Stimulated activated CD8-positive, alpha-beta memory T cell treated with anti-CD3 and anti-CD28 coated beads, Interleukin-15, amount 100 ng/mL, for 48 hours (primary cell): ENCODE results near the gene PDCD4.

Source experiments
- DNase-seq, 2 donors: peaks; one replicate each; pipeline ENCODE4 v3.0.0-alpha.2; 2020; ENCODE audit warnings: low read depth in 2 of 2

PDCD4 gene

DNA sequence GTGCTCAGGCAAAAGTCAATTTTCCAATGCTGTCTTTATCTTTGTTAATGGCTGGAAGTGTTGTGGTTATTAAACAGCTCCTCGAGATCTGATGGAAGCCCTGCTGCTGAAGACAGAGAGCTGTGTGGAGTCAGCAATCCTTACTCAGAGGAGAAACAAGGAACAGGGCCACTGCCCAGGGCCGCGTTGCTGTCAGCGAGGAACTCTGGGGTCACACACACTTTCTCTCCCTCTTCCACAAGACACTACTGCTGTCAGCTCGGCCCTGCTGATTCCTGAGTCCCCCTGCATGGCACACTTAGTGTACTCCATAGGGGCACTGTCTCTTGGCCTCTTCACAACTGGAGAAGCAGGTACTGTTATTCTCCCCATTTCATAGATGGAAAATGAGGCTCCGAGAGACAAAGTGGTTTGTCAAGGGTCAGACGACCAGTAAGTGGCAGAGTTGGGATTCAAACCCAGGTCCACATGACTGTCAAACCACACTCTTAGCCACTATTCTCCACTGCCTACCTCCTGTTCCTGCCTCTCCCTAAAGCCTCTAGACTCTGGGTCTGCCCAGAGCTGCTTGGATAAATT lies 29.3 kb upstream of the PDCD4 start:
- no peak for DNase-seq

DNA sequence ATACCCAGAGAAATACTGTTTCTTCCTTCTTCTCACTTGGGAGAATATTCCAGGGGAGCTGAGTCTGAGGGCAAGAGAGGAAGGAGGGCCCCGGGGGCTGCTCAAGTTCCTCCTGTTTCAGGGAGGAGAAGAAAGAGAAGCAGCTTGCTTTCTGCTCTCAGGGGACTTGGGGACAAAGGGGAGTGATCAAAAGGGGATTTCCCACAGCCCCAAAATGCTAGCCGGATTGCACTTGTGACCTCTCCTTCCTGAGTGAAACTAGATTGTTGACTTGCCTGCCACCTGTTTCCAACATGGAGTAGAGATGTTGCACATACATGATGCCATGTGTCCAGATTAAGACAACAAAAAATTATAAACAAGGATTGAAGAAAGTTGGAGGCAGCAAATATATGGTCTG lies 28.7 kb upstream of the PDCD4 start:
- peak in 1 of 2 donors; percentile 52 for DNase-seq

DNA sequence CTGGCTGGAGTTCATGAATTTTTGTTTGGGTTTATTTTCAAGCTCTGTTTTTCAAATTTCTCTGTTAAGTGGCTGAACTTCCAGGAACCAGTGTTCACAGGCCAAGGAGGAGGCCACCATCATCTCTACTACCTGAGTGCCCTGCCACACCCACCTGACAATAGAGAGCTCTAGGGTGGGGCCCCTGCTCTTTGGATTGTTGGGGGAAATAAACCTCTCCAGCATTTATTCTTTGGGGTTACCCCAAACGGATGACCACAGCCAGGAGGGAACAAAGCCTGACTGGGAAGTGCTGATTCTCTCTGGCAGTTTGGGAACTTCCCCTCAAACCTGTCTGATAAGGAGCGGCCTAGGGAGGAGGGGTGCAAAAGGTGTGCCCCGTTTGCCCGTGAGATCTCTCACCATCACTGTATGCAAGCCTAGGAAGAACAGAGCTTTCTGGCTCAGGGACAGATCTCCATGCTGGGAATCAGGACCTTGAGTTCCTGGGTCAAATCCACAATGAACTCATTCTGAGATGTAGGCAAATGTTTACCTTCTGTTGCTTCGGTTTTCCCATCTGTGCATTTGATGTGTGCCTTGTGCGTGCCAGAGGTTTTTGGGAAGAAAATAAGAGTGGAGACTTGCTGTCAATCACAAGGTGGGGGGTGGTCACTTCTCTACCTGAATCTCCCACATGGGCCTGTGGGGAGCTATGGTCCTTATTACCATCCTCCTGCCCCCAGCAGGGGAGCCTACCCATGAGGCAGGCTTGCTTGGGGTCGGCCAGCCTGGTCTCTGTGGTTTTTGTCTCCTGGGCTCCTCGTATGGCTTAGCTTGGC lies 27.7 kb upstream of the PDCD4 start:
- DNase-seq: no peak

DNA sequence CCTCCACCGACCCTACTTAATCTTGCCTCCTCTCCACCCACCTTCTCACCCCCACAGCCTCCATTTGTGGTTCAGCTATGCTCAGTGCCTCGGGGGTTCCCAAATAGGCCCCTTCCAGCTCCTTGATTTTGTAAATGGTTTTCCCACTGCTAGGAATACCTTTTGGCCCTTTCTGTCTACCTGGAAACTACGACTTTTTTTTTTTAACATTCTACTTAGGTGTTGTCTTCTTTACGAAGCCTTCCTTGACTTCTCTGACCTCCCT lies 27.2 kb upstream of the PDCD4 start:
- DNase-seq: no peak

DNA sequence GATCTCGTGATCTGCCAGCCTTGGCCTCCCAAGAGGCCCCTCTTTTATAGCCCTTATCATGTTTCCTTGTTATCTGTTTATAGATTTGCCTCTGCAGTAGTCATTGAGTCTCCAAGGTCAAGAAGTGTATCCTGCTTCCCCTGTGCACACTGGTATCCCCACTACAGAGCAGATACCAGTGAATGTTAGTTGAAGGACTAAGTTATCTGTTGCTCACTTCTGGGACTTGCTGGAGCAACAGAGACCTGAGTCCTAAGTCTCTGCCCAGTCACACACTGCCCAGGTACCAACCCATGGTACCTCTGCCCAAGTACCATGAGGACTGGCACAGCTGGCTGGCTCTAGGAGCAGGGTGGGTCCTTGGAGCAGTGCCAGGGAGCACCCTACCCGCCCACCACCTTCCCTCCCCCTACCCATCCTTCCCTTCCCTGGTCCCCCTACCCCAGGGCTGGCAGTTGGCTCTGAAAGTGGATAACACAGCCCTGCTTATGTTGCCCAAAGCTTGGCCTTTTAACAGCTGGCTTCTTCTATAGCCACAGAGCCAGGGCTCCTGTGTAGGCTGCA lies 26.5 kb upstream of the PDCD4 start:
- no peak for DNase-seq

DNA sequence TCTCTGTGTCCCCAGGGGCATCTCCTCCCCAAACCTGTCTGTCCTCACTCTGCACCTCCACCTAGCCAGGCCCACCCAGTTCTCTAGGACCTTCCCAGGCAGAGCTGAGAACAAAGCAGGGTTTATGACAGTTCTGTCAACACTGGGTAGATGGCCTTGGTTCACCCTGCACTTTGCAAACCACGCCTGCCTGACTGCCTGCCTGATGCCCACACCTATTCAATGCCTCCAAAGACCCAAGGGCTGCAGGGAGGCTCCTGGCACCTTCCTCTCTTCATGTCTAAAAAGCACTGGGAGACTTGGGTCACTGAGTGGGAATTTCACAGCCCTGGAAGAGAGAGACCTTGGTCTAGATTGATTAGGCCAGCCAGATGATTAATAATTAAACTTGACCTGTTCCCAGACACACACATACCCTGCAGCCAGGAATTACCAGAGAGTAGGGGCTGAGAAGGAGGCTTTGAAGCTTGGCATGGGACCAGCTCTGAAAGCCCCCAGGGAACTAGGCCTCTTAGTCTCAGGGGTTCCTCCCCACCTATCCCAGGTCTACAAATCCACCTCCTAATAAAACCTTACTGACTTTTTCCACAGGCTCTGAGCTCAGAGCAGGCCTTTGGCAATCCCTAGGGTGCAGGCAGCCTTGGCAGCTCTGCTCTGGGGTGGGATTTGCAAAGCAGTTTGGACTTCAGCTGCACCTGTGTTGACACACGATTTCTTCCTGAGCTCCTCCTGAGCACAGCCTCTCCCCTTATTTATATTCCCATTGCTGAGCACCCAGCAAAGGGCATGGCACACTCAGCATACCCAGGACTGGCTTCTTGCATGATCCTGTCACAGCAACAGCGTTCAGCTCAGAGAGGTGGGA lies 25.7 kb upstream of the PDCD4 start:
- DNase-seq: no peak

DNA sequence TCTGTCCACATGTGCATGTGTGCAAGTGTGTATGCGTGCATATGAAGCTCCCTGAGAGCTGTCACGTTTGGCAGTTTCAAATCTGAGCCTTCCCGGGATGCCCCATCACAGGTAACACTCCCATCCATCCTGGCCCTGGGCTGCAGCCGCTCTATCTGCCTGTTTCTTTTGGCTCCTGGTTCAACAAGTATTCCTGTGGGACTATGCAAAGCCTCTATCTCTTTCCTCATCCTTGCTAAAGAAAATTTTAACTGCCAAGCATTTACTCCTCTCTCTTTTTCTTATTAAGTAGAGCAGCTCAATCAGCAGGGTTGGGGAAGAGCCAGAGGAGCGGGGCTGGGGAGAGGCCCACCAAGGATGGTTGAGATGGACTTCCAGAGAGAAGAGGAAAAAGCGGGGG lies 24.4 kb upstream of the PDCD4 start:
- DNase-seq: no peak

DNA sequence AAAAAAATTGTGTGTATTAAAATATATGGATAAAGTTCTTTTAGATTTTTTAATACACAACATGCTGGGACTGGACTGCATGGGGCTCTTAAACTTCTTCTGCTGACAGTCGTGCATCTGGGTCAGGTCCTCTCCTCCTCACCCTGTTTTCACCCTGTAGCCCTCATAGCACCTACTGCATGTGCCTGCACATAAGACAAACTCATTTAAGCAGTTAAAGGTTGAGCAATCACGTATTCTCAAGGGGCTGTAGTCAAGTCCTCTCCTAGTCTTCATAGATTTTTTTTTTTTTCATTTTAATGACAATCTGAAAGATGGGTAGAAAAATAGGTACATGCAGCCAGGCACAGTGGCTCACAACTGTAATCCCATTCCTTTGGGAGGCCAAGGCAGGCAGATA lies 23.6 kb upstream of the PDCD4 start:
- DNase-seq: no peak

DNA sequence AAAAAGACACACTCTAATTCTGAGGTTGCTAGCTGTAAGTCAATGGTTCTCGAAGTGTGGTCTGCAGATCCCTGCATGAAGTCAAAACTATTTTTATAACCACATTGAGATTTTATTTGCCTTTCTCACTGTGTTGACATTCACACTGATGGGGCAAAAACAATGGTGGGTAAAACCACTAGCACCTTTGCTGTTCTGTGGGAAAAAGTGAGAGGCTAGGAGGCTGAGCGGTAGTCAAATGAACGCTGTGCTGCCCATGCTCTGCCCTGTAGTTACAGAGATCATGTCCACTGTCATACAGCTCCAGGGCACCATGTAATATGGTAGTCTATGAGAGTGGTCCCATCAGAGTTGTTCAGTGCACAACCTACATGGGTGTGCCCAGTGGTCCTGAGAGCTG lies 21.6 kb upstream of the PDCD4 start:
- no peak for DNase-seq

DNA sequence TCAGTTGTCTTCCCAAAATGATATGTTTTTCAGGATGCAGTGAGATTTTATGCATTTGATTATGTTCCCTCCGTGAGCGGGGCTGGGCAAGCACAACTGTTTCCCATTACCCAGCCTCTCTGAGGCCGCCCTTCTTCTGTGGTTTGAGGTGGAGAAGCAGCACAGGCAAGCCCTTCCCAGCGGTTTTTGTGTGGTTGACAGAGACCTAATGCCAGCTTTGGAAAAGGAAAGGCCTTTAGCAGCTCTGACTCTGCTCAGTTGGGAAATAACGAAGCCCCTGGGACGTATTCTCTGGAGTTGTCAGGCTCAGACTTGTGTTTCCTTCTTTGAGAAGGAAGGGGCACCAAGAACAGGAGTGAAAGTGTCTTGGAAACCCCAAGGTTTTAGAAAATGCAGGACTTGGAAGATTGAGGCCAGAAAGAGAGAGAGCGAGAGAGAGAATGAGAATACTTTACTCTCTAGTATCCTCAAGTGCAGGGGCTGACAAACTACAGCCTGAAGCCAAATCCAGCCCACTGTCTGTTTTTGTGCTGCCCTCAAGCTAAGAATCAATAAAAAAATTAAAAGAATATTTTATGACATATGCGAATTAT lies 20.6 kb upstream of the PDCD4 start:
- peak in 1 of 2 donors; percentile 39 for DNase-seq

DNA sequence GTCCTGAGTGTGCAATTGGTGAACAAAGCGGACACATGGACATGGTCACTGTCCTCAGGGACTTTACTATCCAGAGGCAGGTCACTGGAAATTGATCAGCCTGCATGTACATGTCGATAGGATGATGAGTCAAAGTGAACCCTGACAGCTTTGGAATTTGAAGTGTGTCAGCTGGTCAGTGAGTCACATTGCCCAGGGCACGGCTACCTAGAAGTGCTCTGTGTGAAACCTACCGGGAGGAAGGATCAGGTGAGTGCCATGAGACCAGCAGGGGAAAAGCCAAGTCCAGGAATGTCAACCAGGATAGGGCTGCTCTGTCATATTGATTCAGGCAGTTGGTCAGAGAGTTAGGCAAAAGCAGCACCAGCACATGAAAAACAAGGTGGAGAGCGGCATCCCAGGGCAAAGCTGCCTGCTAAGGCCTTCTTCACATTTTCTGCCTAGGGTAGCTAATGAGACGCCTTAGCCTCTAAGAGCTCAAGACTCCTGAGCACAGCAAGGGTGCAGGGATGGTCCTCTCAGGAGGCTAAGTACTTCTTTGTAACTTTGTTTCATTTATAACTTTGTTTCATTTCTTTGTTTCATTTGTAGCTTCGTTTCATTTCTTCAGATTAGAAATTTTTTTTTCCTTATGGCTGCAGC lies 19.4 kb upstream of the PDCD4 start:
- peak in 1 of 2 donors; percentile 29 for DNase-seq

DNA sequence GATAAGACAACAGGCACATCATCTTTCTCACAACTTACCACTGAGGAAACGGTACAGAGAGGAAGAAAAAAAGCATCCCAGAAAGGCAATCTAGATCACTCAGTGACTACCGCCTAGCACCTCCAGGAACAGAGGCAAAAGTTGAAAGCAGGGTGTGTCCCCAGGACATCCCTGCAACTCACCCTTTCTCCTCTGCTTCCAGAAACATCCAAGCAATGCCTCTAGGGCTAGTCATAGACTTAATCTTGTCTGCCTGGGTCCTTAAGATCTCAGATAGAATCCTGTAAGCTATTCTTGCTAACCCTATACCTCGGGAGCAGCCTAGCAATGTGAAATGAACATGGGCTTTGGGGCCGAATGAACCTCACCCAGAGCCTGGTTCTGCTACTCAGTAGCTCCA lies 18.8 kb upstream of the PDCD4 start:
- no peak for DNase-seq

DNA sequence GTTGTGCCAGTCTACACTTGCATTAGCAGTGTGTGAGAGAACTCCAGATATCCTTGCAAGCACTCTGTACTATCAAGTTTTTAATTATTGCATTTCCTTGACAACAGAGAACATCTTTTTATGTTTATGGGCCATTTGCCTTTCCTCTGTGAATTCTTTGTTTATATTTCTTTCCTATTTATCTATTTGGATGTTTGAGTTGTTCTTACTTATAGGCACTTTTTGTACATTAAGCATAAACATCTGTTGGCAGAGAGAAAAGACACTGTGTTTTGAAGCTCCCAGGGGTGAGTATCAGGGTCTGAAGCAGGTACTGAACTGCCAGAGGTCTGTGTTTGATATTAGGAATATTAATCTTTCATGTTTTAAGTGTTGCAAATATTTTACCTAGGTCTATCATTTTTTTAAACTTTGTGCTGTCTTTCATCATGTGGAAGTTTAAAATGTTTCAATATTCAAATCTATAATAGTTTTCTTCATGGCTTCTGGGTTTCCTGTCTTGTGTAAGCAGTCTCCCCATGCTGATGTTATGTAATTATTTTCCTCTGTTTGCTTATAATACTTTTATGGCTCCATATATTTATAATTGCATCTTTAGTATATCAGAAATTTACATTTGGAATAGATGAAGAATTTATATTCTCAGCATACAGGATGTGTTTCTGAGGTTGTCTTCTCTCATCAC lies 17.7 kb upstream of the PDCD4 start:
- no peak for DNase-seq

DNA sequence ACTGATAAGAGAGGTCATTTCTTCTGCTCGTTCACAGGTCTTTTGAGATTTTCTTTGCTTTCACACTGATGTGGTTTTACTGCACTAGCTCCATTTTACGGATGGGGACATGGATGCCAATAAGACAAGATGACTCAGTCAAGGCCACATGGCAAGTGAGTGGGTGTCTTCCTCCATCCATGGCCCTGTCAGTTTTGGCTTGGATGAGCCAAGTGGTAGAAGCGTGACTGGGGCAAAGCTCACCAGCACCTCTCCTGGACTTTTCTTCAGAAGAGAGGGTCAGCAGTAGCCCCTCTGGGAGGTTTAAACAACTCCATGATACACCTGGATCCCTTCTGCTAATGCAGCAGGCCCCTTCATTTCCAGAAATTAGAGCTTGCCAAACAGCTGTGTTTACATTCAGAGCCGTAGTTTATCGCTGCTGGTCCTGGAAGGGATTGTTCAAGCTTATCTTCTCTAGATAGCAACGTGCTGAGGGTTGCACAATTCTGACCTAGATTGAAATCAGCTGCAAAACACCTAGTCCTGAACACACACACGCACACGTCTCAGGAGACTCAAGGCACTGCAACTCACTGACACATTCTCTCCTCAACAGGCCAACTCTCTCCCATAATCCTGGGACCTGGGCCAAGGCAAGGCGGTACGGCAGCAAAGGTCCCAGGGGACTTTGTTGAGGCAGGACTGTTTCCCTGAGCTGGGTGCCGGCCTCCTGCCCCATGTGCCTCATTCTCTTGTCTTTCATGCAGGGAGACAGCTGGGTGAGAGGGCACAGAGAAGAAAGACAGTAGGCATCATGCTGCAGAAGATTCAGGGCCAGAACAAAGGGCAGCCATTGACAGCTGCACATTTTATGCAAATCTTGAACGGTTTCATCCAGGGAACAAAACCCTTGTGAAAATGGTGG lies 14.2 kb upstream of the PDCD4 start:
- DNase-seq: no peak

DNA sequence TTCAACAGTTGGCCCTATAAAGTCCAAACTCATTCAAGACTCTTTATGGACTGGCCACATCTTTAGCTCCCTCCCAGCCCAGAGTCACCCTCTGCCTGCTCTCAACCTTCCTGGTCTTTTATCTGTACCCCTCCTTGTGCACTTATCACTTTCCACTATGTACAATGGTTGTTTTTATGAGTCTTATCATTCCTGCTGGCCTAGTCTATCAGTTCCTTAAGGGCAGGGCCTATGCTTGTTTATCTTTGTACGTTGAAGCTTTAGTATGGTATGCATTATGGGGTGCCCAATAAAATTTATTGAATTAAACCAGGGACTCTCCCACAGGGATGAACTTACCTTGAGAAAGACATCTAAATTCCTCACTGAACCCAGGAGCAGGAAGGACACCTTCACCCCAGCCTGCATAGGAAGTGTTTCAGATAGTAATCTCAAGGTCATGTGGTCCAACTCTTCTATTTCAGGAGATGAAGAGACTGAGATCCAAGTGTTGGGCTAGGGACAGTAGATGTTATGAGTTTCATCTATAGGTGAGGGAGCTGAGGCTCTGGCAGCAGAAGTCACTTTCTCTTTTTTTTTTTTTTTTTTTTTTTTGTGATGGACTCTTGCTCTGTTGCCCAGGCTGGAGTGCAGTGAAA lies 13.3 kb upstream of the PDCD4 start:
- no peak for DNase-seq

DNA sequence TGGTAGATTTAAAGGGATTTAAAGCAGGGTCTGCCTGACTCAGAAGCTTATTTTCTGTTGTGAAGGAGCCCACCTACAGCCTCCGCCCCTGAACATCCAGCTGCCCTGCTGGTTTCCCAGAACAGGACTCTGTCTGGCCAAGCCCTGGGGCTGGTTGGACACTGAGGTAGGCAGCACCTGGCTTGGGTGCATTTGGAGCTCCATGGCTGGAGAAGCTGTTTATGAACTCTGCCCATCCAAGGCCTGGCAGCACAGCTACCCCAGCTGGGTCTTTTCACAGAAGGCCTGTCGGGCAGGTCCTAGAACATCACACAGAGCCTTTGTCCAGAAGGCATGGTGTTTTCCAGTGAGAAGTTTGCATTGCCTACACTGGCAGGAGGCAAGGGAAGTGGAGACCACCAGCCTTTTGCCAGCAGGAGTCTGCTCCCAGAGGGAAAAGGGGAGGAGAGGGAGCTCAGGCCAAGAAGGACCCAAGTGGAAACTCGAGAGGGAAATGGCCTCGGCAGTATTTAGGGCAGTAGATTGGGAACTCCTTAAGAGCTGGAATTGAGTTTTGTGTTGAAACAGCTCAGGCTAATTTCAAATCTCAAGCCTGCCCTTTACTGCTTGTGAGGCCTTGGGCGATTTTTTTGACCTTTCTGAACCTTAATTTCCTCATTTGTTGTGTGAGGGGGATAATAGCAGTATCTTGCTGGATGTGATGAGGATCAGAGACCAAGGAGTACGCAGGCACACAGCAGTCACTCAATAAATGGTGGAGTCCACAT lies 12.3 kb upstream of the PDCD4 start:
- no peak for DNase-seq

DNA sequence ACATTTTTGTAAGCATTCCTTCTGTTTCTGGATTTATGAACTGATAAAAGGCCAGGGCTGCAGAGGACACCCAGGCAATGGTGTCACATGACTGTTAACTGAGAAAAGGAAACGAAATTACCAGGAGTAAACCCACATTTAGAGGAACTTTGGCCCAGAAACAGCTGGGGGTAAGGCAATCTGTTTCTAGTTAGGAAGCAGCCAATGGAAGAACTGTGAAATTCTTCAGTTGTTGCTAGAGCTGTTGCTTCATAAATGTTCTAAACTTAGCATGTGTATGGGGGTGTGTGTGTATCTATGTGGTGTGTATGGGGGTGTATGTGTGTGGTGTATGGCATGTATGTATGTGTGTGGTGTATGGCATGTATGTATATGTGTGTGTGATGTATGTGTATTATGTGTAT lies 11.8 kb upstream of the PDCD4 start:
- no peak for DNase-seq

DNA sequence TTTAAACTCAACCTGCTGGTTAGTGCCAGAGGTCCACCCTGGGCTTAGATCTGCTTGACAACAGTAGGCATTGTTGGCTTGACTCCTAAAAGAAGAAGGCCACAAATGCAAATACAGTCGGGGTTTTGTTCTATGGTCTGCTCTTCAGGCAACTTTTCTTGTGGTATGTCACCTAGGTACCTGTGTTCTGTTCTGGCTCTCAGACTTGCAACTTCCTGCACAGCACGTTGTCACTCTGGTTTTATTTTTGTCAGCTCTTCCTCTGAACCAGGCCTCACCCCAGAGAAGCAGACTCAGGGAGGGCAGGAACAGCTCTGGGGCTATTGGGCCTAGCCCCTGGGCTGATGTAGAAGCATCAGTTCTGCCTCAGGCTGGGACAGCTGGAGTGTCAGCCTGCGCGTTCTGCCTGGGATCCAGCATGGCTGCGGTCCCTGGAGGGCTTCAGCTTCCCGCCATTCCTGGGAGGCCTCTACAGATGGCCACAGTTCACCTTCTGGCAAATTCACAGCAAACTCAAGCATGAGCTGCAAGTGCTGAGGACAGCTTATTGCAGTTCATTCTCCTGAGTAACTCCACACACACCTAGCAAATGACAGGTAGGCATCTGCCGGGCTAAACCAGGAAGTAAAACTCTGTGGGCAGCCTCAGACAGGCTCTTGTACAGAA lies 11.0 kb upstream of the PDCD4 start:
- DNase-seq: no peak
